Activated effector memory CD4-positive, alpha-beta T cell treated with anti-CD3 and anti-CD28 coated beads, Interleukin-2, amount 50 U/mL, for 16 hours (primary cell): Measurements from ENCODE around the gene SLC1A1.

Experiments
- DNase-seq: peaks from one replicate; pipeline ENCODE4 v3.0.0-alpha.2; 2020

The SLC1A1 gene

GRCh38 chr9:4489919-4490704, at the start of gene SLC1A1:
Gene SLC1A1 (plus strand): TSS chr9:4490468. CDS start chr9:4490680, 212 bp downstream.
- no peak for DNase-seq

GRCh38 chr9:4442806-4443205, 47.5 kb upstream of the SLC1A1 start:
- DNase-seq = no peak

DNA sequence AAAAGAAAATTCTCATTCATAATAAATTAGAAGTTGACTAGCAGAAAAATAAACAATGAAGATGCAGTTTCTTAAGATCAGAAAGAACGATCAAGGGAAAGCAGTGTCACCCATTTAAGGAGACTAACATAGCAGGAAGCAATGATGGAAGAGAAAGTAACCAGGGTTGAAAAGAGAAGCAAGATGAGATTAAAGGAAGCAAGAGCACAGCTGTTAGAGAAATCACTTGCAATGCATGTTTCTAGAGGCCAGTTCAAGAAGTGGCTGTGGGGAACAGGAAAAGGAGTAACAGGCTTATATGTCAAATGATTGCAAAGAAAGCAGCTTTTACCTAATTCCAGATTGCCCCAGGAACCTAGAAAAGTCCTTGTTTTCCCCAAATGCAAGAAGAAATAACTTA, 46.8 kb upstream of the SLC1A1 start:
- DNase-seq = no peak

DNA sequence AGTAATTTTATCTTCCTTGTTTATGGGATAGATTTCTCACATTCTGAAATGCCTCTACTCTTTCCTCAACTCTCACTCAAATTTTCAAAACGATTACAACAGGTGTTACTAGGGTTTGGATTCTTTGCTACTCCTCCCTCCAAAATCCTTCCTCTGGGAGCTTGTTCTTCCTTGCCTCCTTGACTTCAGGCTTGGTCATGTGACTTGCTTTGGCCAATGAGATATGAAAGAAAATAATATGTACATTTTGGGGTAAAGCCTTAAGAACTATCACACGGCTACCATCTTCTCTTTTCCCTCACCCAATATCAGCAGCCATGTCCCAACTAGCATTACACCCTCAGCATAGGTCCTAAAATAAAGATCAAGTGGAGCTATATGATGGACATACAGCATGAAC, 28.8 kb upstream of the SLC1A1 start:
- no peak for DNase-seq

- DNase-seq = no peak
These were observed 26.4 kb upstream of the SLC1A1 start for GRCh38 chr9:4463824-4464223.

DNA sequence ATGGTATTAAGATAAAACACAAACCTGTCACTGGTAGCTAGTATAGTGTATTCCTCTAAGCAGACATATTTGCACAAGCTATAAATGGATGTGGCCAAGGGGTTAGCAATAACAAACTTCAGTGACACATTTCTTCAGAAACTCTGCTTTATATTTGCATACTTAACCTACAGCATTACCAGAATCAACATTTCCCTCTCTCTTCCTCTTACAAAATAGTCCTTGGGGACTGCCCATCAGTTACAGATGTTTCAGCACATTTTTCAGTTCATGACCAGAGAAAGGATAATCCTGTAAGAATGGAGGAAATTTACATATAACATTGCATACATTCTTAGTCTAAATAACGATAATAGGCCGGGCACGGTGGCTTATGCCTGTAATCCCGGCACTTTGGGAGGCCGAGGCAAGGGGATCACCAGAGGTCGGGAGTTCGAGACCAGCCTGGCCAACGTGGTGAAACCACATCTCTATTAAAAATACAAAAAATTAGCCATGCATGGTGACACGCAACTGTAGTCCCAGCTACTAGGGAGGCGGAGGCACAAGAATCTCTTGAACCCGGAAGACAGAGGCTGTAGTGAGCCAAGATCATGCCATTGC, 25.3 kb upstream of the SLC1A1 start:
- DNase-seq = no peak

GRCh38 chr9:4465910-4466309, 24.4 kb upstream of the SLC1A1 start:
- no peak for DNase-seq

- DNase-seq = no peak
These were observed 15.0 kb upstream of the SLC1A1 start for GRCh38 chr9:4475301-4475700.

DNA sequence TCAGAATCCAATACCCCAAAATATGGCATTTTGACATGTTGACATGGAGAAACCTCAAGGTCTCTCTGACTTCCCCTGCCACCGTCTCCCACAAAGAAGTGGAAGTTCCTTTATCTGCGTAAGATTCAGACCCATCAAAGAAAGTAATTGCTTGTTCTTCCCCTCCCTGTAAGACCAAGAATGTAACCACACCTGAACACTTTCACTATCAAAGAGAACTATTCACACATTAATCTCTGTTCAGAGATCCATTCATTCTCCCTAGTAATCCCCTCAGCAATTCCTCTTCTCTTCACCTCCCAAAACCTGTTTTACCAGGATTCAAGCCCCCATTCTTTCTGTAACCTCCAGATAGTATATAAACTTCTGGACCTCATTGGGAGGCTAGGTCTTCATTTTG, 4.1 kb upstream of the SLC1A1 start:
- no peak for DNase-seq

DNA sequence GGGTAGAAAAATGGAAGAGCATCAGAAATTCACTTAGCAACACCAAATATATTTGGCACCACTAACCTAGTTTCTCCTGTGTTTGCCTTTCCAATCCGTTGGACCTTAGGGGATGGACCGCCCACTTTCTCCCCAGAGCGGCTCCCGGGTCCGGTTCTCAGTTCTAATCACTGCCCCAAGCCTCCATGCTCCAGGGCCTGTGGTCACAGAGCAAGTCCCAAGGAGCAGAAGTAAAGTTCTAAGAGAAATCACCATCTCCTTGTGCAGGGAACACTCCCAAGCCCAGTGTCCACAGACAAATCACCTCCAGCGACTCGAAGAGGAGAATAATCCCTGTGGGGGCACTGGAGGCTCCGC, 728 bp upstream of the SLC1A1 start:
- DNase-seq = no peak

GRCh38 chr9:4490705-4491625, 697 bp downstream of the SLC1A1 start:
- DNase-seq = no peak

- no peak for DNase-seq
These were observed 1.3 kb downstream of the SLC1A1 start for GRCh38 chr9:4491626-4491975.

- no peak for DNase-seq
These were observed 4.1 kb downstream of the SLC1A1 start for GRCh38 chr9:4494332-4494731.

- no peak for DNase-seq
These were observed 4.5 kb downstream of the SLC1A1 start for GRCh38 chr9:4494806-4495205.

DNA sequence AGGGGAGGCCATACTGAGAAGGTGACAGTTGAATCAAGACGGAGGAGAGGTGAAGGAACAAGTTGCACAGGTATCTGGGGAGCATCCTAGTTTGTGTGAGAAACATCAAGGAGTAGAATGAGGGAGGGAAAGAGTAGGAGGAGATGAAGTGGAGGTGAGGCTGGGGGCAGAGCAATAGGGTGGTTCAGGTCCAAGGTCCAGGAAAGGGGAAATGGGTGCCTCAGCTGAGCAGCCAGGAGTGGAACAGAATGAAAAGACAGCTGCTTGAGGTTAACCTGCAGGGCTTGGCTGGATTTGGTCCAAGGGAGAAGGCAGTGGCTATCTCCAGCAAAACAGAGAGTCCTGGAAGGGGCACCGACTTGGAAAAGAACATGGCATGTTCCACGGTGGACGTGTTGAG, 5.3 kb downstream of the SLC1A1 start:
- DNase-seq = no peak

DNA sequence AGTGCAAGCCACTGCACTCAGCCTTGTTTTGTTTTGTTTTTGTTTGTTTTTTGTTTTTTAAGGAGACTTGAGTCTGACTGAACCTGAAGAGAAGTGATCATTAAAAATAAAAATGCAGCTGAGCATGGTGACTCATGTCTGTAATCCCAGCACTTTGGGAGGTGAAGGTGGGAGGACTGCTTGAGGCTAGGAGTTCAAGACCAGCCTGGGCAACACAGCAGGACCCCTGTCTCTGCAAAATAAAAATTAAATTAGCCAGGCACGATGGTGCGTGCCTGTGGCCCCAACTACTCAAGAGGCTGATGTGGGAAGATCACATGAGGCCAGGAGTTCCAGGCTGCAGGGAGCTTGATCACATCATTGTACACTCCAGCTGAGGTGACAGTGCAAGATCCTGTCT, 6.2 kb downstream of the SLC1A1 start:
- DNase-seq = no peak

DNA sequence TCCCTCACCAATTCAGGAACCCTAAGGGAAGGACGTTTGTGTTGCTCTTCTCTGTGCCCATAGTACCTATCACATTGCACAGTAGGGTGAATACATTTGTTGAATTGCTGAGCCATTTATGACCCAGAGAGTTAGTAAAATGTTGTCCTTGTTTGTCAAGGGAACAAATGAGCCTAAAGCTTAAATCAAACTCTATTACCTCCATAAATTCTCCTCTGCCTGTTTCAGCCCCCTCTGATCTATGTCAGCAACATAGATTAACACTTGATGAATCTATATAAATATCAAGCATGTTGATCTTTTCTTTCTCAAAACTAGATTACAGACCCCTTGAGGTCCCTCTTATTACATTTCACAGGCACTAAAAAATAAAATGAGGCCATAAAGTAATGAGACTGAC, 7.1 kb downstream of the SLC1A1 start:
- no peak for DNase-seq

- no peak for DNase-seq
These were observed 7.6 kb downstream of the SLC1A1 start for GRCh38 chr9:4497855-4498254.

DNA sequence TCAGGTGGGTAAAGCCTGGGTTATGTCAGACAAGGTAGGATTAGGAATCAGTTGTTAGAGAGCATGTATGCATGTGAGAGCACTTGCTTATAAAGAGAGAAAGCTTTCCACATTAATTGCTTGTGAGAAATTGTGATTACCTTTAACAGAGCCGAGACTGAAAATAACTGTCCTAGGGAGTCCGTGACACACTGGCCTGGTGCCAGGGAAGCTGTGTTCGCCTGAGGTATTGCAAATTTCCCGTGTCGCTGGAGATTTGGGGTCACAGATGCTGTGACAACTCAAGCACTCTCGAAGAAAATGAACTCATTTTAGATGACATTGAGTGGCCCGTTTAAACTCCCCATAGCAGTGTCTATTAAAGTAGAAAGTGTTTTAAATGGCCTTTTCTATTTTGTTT, 9.6 kb downstream of the SLC1A1 start:
- no peak for DNase-seq

GRCh38 chr9:4501147-4501507, 10.9 kb downstream of the SLC1A1 start:
- no peak for DNase-seq

DNA sequence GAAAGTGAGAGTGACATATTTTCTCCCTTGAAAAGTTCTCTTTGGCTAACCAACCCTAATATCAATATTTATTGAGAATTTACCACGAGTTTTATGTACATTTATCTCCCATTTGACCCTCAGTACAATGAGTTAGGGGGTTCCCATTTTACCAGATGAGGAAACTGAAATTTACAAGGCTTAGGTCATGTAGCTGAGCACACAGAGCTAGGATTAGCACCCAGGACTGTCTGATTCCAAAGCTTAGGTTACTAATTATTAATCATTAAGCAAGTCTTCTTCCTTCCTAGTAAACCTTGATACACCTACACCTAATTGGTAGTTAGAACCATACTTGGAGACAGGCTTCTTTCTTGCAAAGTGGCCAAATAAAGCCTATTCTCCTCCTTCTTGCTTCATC, 12.2 kb downstream of the SLC1A1 start:
- DNase-seq = no peak

- no peak for DNase-seq
These were observed 12.8 kb downstream of the SLC1A1 start for GRCh38 chr9:4503103-4503502.

DNA sequence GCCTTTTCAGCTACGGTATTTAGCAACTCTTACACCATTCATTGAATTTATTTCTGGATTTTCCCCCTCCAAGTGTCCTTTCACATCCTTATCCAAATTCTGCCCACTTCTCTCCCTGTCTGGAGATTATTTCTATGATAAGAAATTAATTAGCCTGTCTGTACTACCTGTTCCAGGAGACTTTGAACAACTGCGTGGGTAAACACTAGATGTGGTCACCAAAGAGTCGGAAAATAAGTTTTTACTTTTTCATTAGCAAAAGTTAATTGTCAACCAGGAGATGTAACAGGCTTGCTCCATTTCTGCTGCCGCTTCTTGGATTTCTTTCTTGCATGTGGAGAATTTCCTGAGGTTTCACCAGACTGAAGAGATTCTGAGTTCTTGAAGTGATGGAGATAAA, 14.0 kb downstream of the SLC1A1 start:
- no peak for DNase-seq

DNA sequence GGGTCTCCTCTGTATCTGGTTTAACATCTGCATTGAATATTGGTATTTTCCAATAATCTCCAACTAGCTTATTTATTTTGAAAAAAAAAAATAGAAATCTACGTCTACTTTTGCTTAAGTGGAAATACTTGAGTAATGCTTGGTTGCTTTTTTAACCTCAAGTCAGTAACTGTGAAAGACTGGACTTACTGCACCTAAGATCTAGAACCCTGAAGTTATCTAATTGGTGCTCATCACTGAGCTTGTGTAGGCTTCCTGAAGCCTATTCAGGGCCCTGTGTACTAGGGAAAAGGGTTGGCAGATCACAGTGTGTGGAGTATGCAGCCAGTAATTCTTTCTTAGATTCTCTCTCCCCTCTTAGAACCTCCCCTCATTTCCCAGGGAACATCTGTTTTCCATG, 16.2 kb downstream of the SLC1A1 start:
- no peak for DNase-seq
